GM19455 (cell line): ENCODE results near the gene RNF41.
"Not testable (repeated sequence)": the region's sequence is repeated elsewhere in the genome, so short reads cannot be mapped to it uniquely, and the experiment has no call there.

ENCODE experiments used
- ATAC-seq: cut with Tn5 transposase; IDR thresholded peaks from one replicate; pipeline ENCODE4 v1.9.1; 2021; ENCODE audit not compliant: unreplicated experiment

Gene RNF41

GRCh38 chr12:56213878-56214277 lies 7.8 kb downstream of the RNF41 start:
- ATAC-seq: no peak

GRCh38 chr12:56212361-56212760 lies 9.4 kb downstream of the RNF41 start:
- no peak for ATAC-seq

GRCh38 chr12:56208006-56208405 lies 13.7 kb downstream of the RNF41 start:
- no peak for ATAC-seq

GRCh38 chr12:56206452-56207166 lies 15.1 kb downstream of the RNF41 start:
- ATAC-seq: no peak

GRCh38 chr12:56205445-56205844 lies 16.3 kb downstream of the RNF41 start:
- no peak for ATAC-seq

- no peak for ATAC-seq
Measured at GRCh38 chr12:56204275-56204674, 17.4 kb downstream of the RNF41 start.

GRCh38 chr12:56202838-56203237 lies 18.9 kb downstream of the RNF41 start:
- ATAC-seq: no peak

GRCh38 chr12:56202366-56202765 lies 19.4 kb downstream of the RNF41 start:
- ATAC-seq: no peak

GRCh38 chr12:56198836-56199235 lies 22.9 kb downstream of the RNF41 start:
- ATAC-seq: no peak

GRCh38 chr12:56197921-56198635 lies 23.6 kb downstream of the RNF41 start:
- ATAC-seq: no peak

GRCh38 chr12:56196818-56197550 lies 24.7 kb downstream of the RNF41 start:
- not testable (repeated sequence) for ATAC-seq

GRCh38 chr12:56193025-56193578 lies 28.6 kb downstream of the RNF41 start:
- no peak for ATAC-seq

- ATAC-seq: no peak
Measured at GRCh38 chr12:56192582-56192981, 29.1 kb downstream of the RNF41 start.

- no peak for ATAC-seq
Measured at GRCh38 chr12:56190695-56191155, 31.0 kb downstream of the RNF41 start.

- ATAC-seq: peak; percentile 30
Measured at GRCh38 chr12:56189918-56190694, 31.6 kb downstream of the RNF41 start.

GRCh38 chr12:56189099-56189917 lies 32.4 kb downstream of the RNF41 start, which contains the start of gene SMARCC2:
TSS of gene SMARCC2 (minus strand) at chr12:56189483. CDS start at chr12:56189461, 22 bp downstream.
- ATAC-seq: peak; percentile 73

GRCh38 chr12:56188778-56189098 lies 33.0 kb downstream of the RNF41 start:
- ATAC-seq: no peak

- ATAC-seq: no peak
Measured at GRCh38 chr12:56188131-56188777, 33.5 kb downstream of the RNF41 start.

- no peak for ATAC-seq
Measured at GRCh38 chr12:56186957-56187356, 34.8 kb downstream of the RNF41 start.
